HepG2 (cell line): Measurements from ENCODE around the gene SMIM14. TPM values are rescaled to one million over a fixed set of nuclear protein-coding genes. Genes with fewer than 3 reads are reported as not detected.

Source experiments
- BCL6 ChIP-seq: IDR thresholded peaks from 2 replicates; pipeline ENCODE4 v1.6.1; 2016; ENCODE audit warnings: missing genetic modification reagents, missing compliant biosample characterization
- ETS1 ChIP-seq: sonication (generic); formaldehyde crosslinking; IDR thresholded peaks from 2 replicates; pipeline ENCODE4 v1.4.0; 2020; ENCODE audit warnings: missing genetic modification reagents
- GATAD2A ChIP-seq: IDR thresholded peaks from 2 replicates; pipeline ENCODE4 v1.6.1; 2016
- GTF2F1 ChIP-seq: fragments of 150-350 bp; IDR thresholded peaks from 2 replicates; pipeline ENCODE4 v1.6.1; 2014; ENCODE audit warnings: low read length
- LCORL ChIP-seq, 2 experiments: fragments of 450-650 bp in 1 of 2; sonication (generic) in 1 of 2; formaldehyde crosslinking in 1 of 2; IDR thresholded peaks; 2 replicates each; pipeline versions ENCODE4 v1.5.0 to v1.6.1; 2017 to 2020; ENCODE audit warnings: antibody characterized with exemption in 1 of 2, missing genetic modification reagents in 1 of 2
- MAFK ChIP-seq, 2 experiments: IDR thresholded peaks in 1 of 2; conservative IDR thresholded peaks in 1 of 2; 2 replicates each; pipeline ENCODE4 v1.6.1; 2011; ENCODE audit warnings: improper control_type of control experiment in 2 of 2, low read length in 2 of 2
- MED1 ChIP-seq: sonication (generic); formaldehyde crosslinking; IDR thresholded peaks from 2 replicates; pipeline ENCODE4 v1.4.0; 2020; ENCODE audit warnings: missing genetic modification reagents
- MNT ChIP-seq: fragments of 450-650 bp; IDR thresholded peaks from 2 replicates; pipeline ENCODE4 v1.6.1; 2016
- MXI1 ChIP-seq: IDR thresholded peaks from 3 replicates; pipeline ENCODE4 v1.6.1; 2012; ENCODE audit warnings: low read depth, low read length, inconsistent platforms, borderline replicate concordance
- RAD51 ChIP-seq: fragments of 450-650 bp; IDR thresholded peaks from 2 replicates; pipeline ENCODE4 v1.6.1; 2016; ENCODE audit warnings: borderline replicate concordance
- SMARCE1 ChIP-seq: fragments of 450-650 bp; IDR thresholded peaks from 2 replicates; pipeline ENCODE4 v1.6.1; 2017; ENCODE audit warnings: borderline replicate concordance
- TAF15 ChIP-seq: fragments of 200-400 bp; formaldehyde crosslinking; IDR thresholded peaks from one replicate; pipeline ENCODE4 v1.6.1; 2018; ENCODE audit warnings: mild to moderate bottlenecking, low read depth, low read length; ENCODE audit not compliant: poor library complexity, severe bottlenecking
- THAP9 ChIP-seq: sonication (generic); formaldehyde crosslinking; IDR thresholded peaks from 2 replicates; pipeline ENCODE4; 2020; ENCODE audit warnings: missing genetic modification reagents, mild to moderate bottlenecking, borderline replicate concordance
- THRA ChIP-seq: sonication (generic); formaldehyde crosslinking; IDR thresholded peaks from 2 replicates; pipeline ENCODE4 v1.4.0; 2020; ENCODE audit warnings: missing genetic modification reagents, borderline replicate concordance
- U2AF2 ChIP-seq: fragments of 200-400 bp; formaldehyde crosslinking; IDR thresholded peaks from 2 replicates; pipeline ENCODE4 v1.6.1; 2017; ENCODE audit warnings: low read depth, mild to moderate bottlenecking, low read length
- ZFX ChIP-seq: sonication (generic); formaldehyde crosslinking; IDR thresholded peaks from 2 replicates; pipeline ENCODE4 v1.4.0; 2020; ENCODE audit warnings: mild to moderate bottlenecking, low read depth, missing genetic modification reagents, moderate library complexity
- ZNF138 ChIP-seq: sonication (generic); formaldehyde crosslinking; IDR thresholded peaks from 2 replicates; pipeline ENCODE4 v1.5.0; 2020; ENCODE audit warnings: mild to moderate bottlenecking, low read depth, missing genetic modification reagents
- ZNF552 ChIP-seq: sonication (generic); formaldehyde crosslinking; IDR thresholded peaks from 2 replicates; pipeline ENCODE4 v1.9.0; 2022; ENCODE audit warnings: missing genetic modification reagents, mild to moderate bottlenecking, borderline replicate concordance
- polyA plus RNA-seq, 8 experiments: library from polyadenylated mRNA; depleted of rRNA in 3 of 8; stranded (reverse) in 7 of 8; unstranded in 1 of 8; fragments of >200 nt; fragmentation: Illumina TruSeq in 4 of 8; extraction: Trizol in 4 of 8; gene quantifications; 2 replicates each; pipeline versions ENCODE4 v1.2.1 to v1.2.3, GENCODE V29; 2011 to 2016; ENCODE audit warnings: low read depth in 4 of 8, missing spikeins in 1 of 8, mixed read lengths in 1 of 8; ENCODE audit not compliant: insufficient read depth in 1 of 8
- total RNA-seq, 5 experiments: library from RNA; depleted of rRNA; stranded (reverse); fragments of >200 nt; fragmentation: Illumina TruSeq; extraction: Trizol; gene quantifications; 2 replicates each; pipeline ENCODE4 v1.2.3, GENCODE V29; 2016; ENCODE audit warnings: low read depth in 1 of 5
- TF ChIP-seq, protein P1 (sequence below): sonication (generic); formaldehyde crosslinking; IDR thresholded peaks from 2 replicates; pipeline ENCODE4 v1.4.0; 2020; ENCODE audit warnings: missing genetic modification reagents; ENCODE audit errors: not compliant biosample characterization

Gene SMIM14
- total and polyA plus RNA-seq, 2 of the 13 experiments (the other 11 are each of a cell fraction or from before 2014, with no cell fraction given) = 16.3 to 28.1 TPM

- TF ChIP-seq ETS1 = 0 out of 2 replicates have a peak, but pooled peaks have one; percentile 57
- TF ChIP-seq THAP9 (CRISPR knock-in tag) = no peak; the same call in 1 of the 2 replicates
- TF ChIP-seq MXI1 = peak; percentile 92; the same call in 2 of the 3 replicates
- no peak for TF ChIP-seq U2AF2
- peak; percentile 78; the same call in 1 of the 2 replicates for TF ChIP-seq THRA (CRISPR knock-in tag)
- peak; percentile 48; the same call in 1 of the 2 replicates for TF ChIP-seq ZNF138 (CRISPR knock-in tag)
- TF ChIP-seq MNT = peak; percentile 83
- TF ChIP-seq GATAD2A (CRISPR knock-in tag) = peak; percentile 77
- TF ChIP-seq BCL6 (CRISPR knock-in tag) = peak; percentile 76
- no peak for TF ChIP-seq GTF2F1
- TF ChIP-seq TAF15 = no peak
- TF ChIP-seq, protein P1, sequence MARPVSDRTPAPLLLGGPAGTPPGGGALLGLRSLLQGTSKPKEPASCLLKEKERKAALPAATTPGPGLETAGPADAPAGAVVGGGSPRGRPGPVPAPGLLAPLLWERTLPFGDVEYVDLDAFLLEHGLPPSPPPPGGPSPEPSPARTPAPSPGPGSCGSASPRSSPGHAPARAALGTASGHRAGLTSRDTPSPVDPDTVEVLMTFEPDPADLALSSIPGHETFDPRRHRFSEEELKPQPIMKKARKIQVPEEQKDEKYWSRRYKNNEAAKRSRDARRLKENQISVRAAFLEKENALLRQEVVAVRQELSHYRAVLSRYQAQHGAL (CRISPR knock-in tag) = peak; percentile 44
- no peak for TF ChIP-seq ZNF552 (CRISPR knock-in tag)
- TF ChIP-seq ZFX (CRISPR knock-in tag) = peak; percentile 46; the same call in 1 of the 2 replicates
- no peak for TF ChIP-seq RAD51
- TF ChIP-seq MED1 (CRISPR knock-in tag) = peak; percentile 85
- TF ChIP-seq LCORL (IDR thresholded peaks at IDR 0.05) = no peak
- TF ChIP-seq LCORL (CRISPR knock-in tag; IDR thresholded peaks at IDR 0.05) = peak; percentile 87
- no peak for TF ChIP-seq MAFK (conservative IDR thresholded peaks at IDR 0.05 in 1 of 2, IDR thresholded peaks at IDR 0.05 in 1 of 2; ENCODE audit: low read length in 2 of 2)
- no peak for TF ChIP-seq SMARCE1
Measured at GRCh38 chr4:39638354-39639239, at the start of gene SMIM14 (continued).
